ENCODE results near the gene HOGA1.
A peak's percentile ranks its signal among the peaks of the same experiment; 100 is the strongest.
"Not testable (repeated sequence)": the region's sequence is repeated elsewhere in the genome, so short reads cannot be mapped to it uniquely, and the experiment has no call there.

The HOGA1 gene

GRCh38 chr10:97607095-97607636, 23.0 kb downstream of the HOGA1 start:
- no peak for DNase-seq (ENCODE audit: low read depth in 2 of 3, low spot score in 1 of 3)

- DNase-seq (ENCODE audit: low read depth in 2 of 3, low spot score in 1 of 3), result no peak
Measured at GRCh38 chr10:97608991-97609561, 24.9 kb downstream of the HOGA1 start.

- no peak for DNase-seq (ENCODE audit: low read depth in 2 of 3, low spot score in 1 of 3)
Measured at GRCh38 chr10:97611473-97611872, 27.3 kb downstream of the HOGA1 start.

- no peak for DNase-seq (ENCODE audit: low read depth in 2 of 3, low spot score in 1 of 3)
Measured at GRCh38 chr10:97612386-97612785, 28.2 kb downstream of the HOGA1 start.

- DNase-seq (ENCODE audit: low read depth in 2 of 3, low spot score in 1 of 3), result no peak
Measured at GRCh38 chr10:97618285-97618684, 34.1 kb downstream of the HOGA1 start.

GRCh38 chr10:97618733-97619132, 34.5 kb downstream of the HOGA1 start:
- no peak for DNase-seq (ENCODE audit: low read depth in 2 of 3, low spot score in 1 of 3)

GRCh38 chr10:97623277-97623676, 39.1 kb downstream of the HOGA1 start:
- DNase-seq (ENCODE audit: low read depth in 2 of 3, low spot score in 1 of 3), result no peak

GRCh38 chr10:97627731-97628130, 43.5 kb downstream of the HOGA1 start:
- DNase-seq (ENCODE audit: low read depth in 2 of 3, low spot score in 1 of 3), result no peak

- no peak for DNase-seq (ENCODE audit: low read depth in 2 of 3, low spot score in 1 of 3)
Measured at GRCh38 chr10:97628228-97628627, 44.0 kb downstream of the HOGA1 start.

- no peak for DNase-seq (ENCODE audit: low read depth in 2 of 3, low spot score in 1 of 3)
Measured at GRCh38 chr10:97629289-97629688, 45.1 kb downstream of the HOGA1 start.

GRCh38 chr10:97631098-97631497, 46.9 kb downstream of the HOGA1 start:
- DNase-seq (ENCODE audit: low read depth in 2 of 3, low spot score in 1 of 3), result no peak

- peak; percentile 84 to 88 (median 86) for DNase-seq (ENCODE audit: low read depth in 2 of 3, low spot score in 1 of 3)
Measured at GRCh38 chr10:97632949-97633884, 49.0 kb downstream of the HOGA1 start, which contains the start of gene MORN4. TSS of gene MORN4 (minus strand) at chr10:97633500. CDS start at chr10:97619653, 13,847 bp downstream.

GRCh38 chr10:97633921-97634320, 49.7 kb downstream of the HOGA1 start:
- DNase-seq (ENCODE audit: low read depth in 2 of 3, low spot score in 1 of 3), result peak in 1 of 3 donors; percentile 2

- DNase-seq (ENCODE audit: low read depth in 2 of 3, low spot score in 1 of 3), result no peak
Measured at GRCh38 chr10:97635577-97635976, 51.4 kb downstream of the HOGA1 start.

- DNase-seq (ENCODE audit: low read depth in 2 of 3, low spot score in 1 of 3), result not testable (repeated sequence)
Measured at GRCh38 chr10:97639090-97639489, 54.9 kb downstream of the HOGA1 start.

GRCh38 chr10:97640174-97640867, 56.1 kb downstream of the HOGA1 start, which contains the start of gene PI4K2A:
TSS of gene PI4K2A (plus strand) at chr10:97640671. CDS start at chr10:97640743, 72 bp downstream.
- DNase-seq (ENCODE audit: low read depth in 2 of 3, low spot score in 1 of 3), result peak; percentile 98 to 99 (median 99)

- DNase-seq (ENCODE audit: low read depth in 2 of 3, low spot score in 1 of 3), result peak in 2 of 3 donors; percentile 4 to 8
Measured at GRCh38 chr10:97640868-97641811, 57.0 kb downstream of the HOGA1 start.

GRCh38 chr10:97642471-97643159, 58.4 kb downstream of the HOGA1 start:
- not testable (repeated sequence) for DNase-seq (ENCODE audit: low read depth in 2 of 3, low spot score in 1 of 3)

GRCh38 chr10:97643441-97643985, 59.3 kb downstream of the HOGA1 start:
- DNase-seq (ENCODE audit: low read depth in 2 of 3, low spot score in 1 of 3), result no peak

All from stimulated activated CD4-positive, alpha-beta T cell treated with anti-CD3 and anti-CD28 coated beads, Interleukin-12 subunit alpha, Interleukin-12 subunit beta, amount 100 ng/mL, for 48 hours (primary cell).